Endothelial cell of umbilical vein (primary cell): ENCODE measurements around the gene MRPL12. TPM values are rescaled to one million over a fixed set of nuclear protein-coding genes. Genes with fewer than 3 reads are reported as not detected.

Experiments
- BruUV-seq: library from RNA; stranded (reverse); fragments of 400-500 nt; replicated peaks from 2 replicates; lab custom pipeline; 2021; lab: Mats Ljungman, UMichigan
- CTCF ChIA-PET: fragments of 300-600, 350-600 bp; sonication (Branson Sonifier 250); formaldehyde crosslinking; loops from one replicate; lab custom pipeline; 2021; ENCODE audit warnings: antibody characterized with exemption, inconsistent platforms; lab: Charles Lee
- POLR2A ChIA-PET: fragments of 300-600, 350-600 bp; sonication (Branson Sonifier 250); formaldehyde crosslinking; loops from one replicate; lab custom pipeline; 2021; ENCODE audit warnings: antibody characterized with exemption, inconsistent platforms; lab: Charles Lee
- DNase-seq: peaks from one replicate; pipeline ENCODE4 v3.0.0-alpha.2; 2011; ENCODE audit warnings: low read depth, low spot score
- FAIRE-seq: peaks from 2 replicates; lab custom pipeline; 2011; peaks lifted over from hg19 to GRCh38; lab: Jason Lieb, UNC
- H2AFZ ChIP-seq: 2 replicates; pipeline ENCODE4 v1.6.0; 2012; ENCODE audit warnings: low read depth, low read length, control low read depth, inconsistent platforms
- H3K27ac ChIP-seq: 2 replicates; pipeline ENCODE4 v1.5.1; 2011; ENCODE audit warnings: low read depth, mild to moderate bottlenecking, control low read depth, low read length, moderate library complexity; ENCODE audit not compliant: insufficient read depth
- H3K27me3 ChIP-seq, 2 experiments: 2 replicates each; pipeline versions ENCODE4 v1.6.0 to v1.6.1; 2011; ENCODE audit warnings: low read length in 2 of 2, mixed read lengths in 1 of 2; ENCODE audit not compliant: control insufficient read depth in 2 of 2, insufficient read depth in 2 of 2
- H3K36me3 ChIP-seq, 2 experiments: 2 replicates in 1 of 2; 3 replicates in 1 of 2; pipeline ENCODE4 v1.5.1; 2011; ENCODE audit warnings: low read length in 2 of 2, mild to moderate bottlenecking in 1 of 2, moderate library complexity in 1 of 2; ENCODE audit not compliant: control insufficient read depth in 2 of 2, insufficient read depth in 2 of 2; ENCODE audit errors: extremely low read depth in 1 of 2
- H3K4me1 ChIP-seq: 3 replicates; pipeline ENCODE4 v1.5.1; 2011; ENCODE audit warnings: mild to moderate bottlenecking, low read length; ENCODE audit not compliant: control insufficient read depth, insufficient read depth; ENCODE audit errors: extremely low read depth
- H3K4me2 ChIP-seq: 2 replicates; pipeline ENCODE4 v1.6.1; 2011; ENCODE audit warnings: low read length, control low read depth, mixed read lengths; ENCODE audit not compliant: insufficient read depth
- H3K4me3 ChIP-seq, 3 experiments: fragments of 200-600 bp in 1 of 3; sonication (generic), shearing (Covaris generic) in 1 of 3; replicated peaks in 1 of 3; 2 replicates each; pipeline ENCODE4 v1.5.1; 2011 to 2016; ENCODE audit warnings: control low read depth in 3 of 3, low read length in 3 of 3, mild to moderate bottlenecking in 2 of 3, inconsistent platforms in 1 of 3, low read depth in 1 of 3, moderate library complexity in 1 of 3; ENCODE audit not compliant: insufficient read depth in 1 of 3
- H3K79me2 ChIP-seq: 2 replicates; pipeline ENCODE4 v1.6.0; 2012; ENCODE audit warnings: low read length, inconsistent platforms; ENCODE audit not compliant: control insufficient read depth, insufficient read depth
- H3K9ac ChIP-seq: replicated peaks from 2 replicates; pipeline ENCODE3; 2011; ENCODE audit warnings: low read length, control low read depth; ENCODE audit not compliant: insufficient read depth; ENCODE audit errors: extremely low read depth
- H3K9me1 ChIP-seq: replicated peaks from 3 replicates; pipeline ENCODE4 v1.6.0; 2011; ENCODE audit warnings: mild to moderate bottlenecking, low read length; ENCODE audit not compliant: control insufficient read depth, insufficient read depth; ENCODE audit errors: extremely low read depth
- H3K9me3 ChIP-seq: replicated peaks from 2 replicates; pipeline ENCODE4 v1.5.1; 2012; ENCODE audit warnings: low read length, inconsistent platforms; ENCODE audit not compliant: control insufficient read depth, insufficient read depth
- H4K20me1 ChIP-seq: replicated peaks from 2 replicates; pipeline ENCODE3; 2011; ENCODE audit warnings: mild to moderate bottlenecking, low read length; ENCODE audit not compliant: control insufficient read depth, insufficient read depth; ENCODE audit errors: extremely low read depth
- EZH2 ChIP-seq: IDR thresholded peaks from 2 replicates; pipeline ENCODE4 v1.6.1; 2012; ENCODE audit warnings: borderline replicate concordance, low read depth, mild to moderate bottlenecking, moderate library complexity, low read length, inconsistent platforms; ENCODE audit not compliant: severe bottlenecking
- FOS ChIP-seq: IDR thresholded peaks from 2 replicates; pipeline ENCODE4 v1.6.1; 2011; ENCODE audit warnings: mild to moderate bottlenecking, low read length, moderate library complexity, borderline replicate concordance; ENCODE audit not compliant: insufficient read depth
- GATA2 ChIP-seq: IDR thresholded peaks from 2 replicates; pipeline ENCODE4 v1.7.0; 2011; ENCODE audit warnings: low read depth, mild to moderate bottlenecking, moderate library complexity, mixed read lengths, low read length; ENCODE audit not compliant: insufficient read length, insufficient read depth
- JUN ChIP-seq: IDR thresholded peaks from 2 replicates; pipeline ENCODE4 v1.6.1; 2011; ENCODE audit warnings: borderline replicate concordance, low read depth; ENCODE audit not compliant: insufficient read length, insufficient read depth
- MYC ChIP-seq: IDR thresholded peaks from one replicate; pipeline ENCODE4 v1.6.1; 2011; ENCODE audit warnings: mild to moderate bottlenecking, low read depth, low read length
- POLR2A ChIP-seq: IDR thresholded peaks from 2 replicates; pipeline ENCODE4 v1.6.1; 2012; ENCODE audit warnings: low read depth, mild to moderate bottlenecking, control low read depth, low read length
- POLR2AphosphoS5 ChIP-seq: IDR thresholded peaks from 2 replicates; pipeline ENCODE4 v1.6.1; 2012; ENCODE audit warnings: low read depth, mild to moderate bottlenecking, control low read depth, low read length, moderate library complexity; ENCODE audit not compliant: insufficient read depth
- dilution Hi-C: fragments of 300-500 bp; cut with MboI; formaldehyde crosslinking; loops from one replicate; pipeline ENCODE4 v1.15.0; 2019; ENCODE audit warnings: low sequenced_read_pairs; ENCODE audit not compliant: extremely low pct_ligation_motif_present
- intact Hi-C: fragments of 100-400 bp; cut with micrococcal nuclease; formaldehyde crosslinking; loops from one replicate; pipeline ENCODE4 v1.10.0; 2022
- polyA plus RNA-seq, 4 experiments: library from polyadenylated mRNA; depleted of rRNA in 3 of 4; stranded (reverse) in 3 of 4; unstranded in 1 of 4; fragments of >200 nt; gene quantifications; 2 replicates each; pipeline versions ENCODE4 v1.2.1 to v1.2.3, GENCODE V29; 2011 to 2012; ENCODE audit warnings: missing spikeins in 1 of 4
- total RNA-seq: library from RNA; stranded (reverse); gene quantifications from 2 replicates; pipeline ENCODE4 v1.2.3, GENCODE V29; 2021
- TF ChIP-seq, protein P1 (sequence below): IDR thresholded peaks from 2 replicates; pipeline ENCODE4 v1.6.1; 2011; ENCODE audit not compliant: insufficient read depth, insufficient read length
- TF ChIP-seq, protein P2 (sequence below), 2 donors: IDR thresholded peaks; 1 replicate in 1 of 2; 2 replicates in 1 of 2; pipeline ENCODE4 v1.5.1; 2011; ENCODE audit warnings: low read length in 2 of 2, mild to moderate bottlenecking in 2 of 2, moderate library complexity in 2 of 2, control low read depth in 1 of 2, inconsistent platforms in 1 of 2, low read depth in 1 of 2; ENCODE audit not compliant: insufficient read depth in 1 of 2; ENCODE audit errors: extremely low read depth in 1 of 2

The MRPL12 gene
- total and polyA plus RNA-seq, 2 donors (not counting 3 experiments of a cell fraction or from before 2014, with no cell fraction given), result 91.9 to 99.9 TPM

DNA sequence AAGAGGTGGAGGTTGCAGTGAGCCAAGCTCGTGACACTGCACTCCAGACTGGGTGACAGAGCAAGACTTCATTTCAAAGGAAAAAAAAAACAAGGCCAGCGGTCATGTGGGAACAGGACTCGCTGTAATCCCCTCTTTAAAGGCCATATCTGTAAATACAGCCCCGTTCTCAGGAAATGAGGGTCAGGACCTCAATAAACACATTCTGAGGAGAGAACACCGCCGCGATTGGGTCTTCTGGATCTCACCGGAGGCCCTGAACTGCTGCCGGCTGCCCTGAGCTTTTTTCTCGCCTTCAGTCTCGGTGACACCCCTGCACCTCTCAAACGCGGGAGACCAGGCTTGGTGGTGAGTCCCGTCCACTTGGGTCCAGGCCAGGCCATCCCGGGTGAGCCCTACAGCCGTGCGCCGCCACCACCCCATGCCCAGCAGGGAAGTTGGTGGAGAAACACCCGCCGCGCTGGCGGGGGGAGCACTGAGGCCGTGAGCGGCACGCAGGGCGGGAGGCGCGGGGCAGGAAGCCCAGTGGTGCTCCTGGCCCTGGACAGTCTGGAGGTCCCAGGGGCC lies 37.3 kb downstream of the MRPL12 start:
- no peak overlapping the region for H3K9ac ChIP-seq
- no peak overlapping the region for H3K27ac ChIP-seq
- no peaks in the 10 kb centered on the region for H3K79me2 ChIP-seq
- no peaks in the 10 kb centered on the region for H3K9me3 ChIP-seq
- no peaks in the 10 kb centered on the region for H3K9me1 ChIP-seq
- intact Hi-C loops (no loop called here), dilution Hi-C loops (no loop called here)
- DNase-seq (peak; percentile 58), FAIRE-seq (no peak)
- BruUV-seq, result no TSS peak
- no peaks in the 10 kb centered on the region for H3K27me3 ChIP-seq
- POLR2A ChIA-PET, result no interaction called here
- no peak overlapping the region for H3K4me2 ChIP-seq
- no peak overlapping the region for H2AFZ ChIP-seq
- TF ChIP-seq GATA2 (no peak), POLR2A (no peak), FOS (no peak), POLR2AphosphoS5 (no peak), JUN (no peak), EZH2 (no peak), MYC (no peak)
- TF ChIP-seq, protein P1, sequence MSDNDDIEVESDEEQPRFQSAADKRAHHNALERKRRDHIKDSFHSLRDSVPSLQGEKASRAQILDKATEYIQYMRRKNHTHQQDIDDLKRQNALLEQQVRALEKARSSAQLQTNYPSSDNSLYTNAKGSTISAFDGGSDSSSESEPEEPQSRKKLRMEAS, result no peak
- TF ChIP-seq, protein P2, sequence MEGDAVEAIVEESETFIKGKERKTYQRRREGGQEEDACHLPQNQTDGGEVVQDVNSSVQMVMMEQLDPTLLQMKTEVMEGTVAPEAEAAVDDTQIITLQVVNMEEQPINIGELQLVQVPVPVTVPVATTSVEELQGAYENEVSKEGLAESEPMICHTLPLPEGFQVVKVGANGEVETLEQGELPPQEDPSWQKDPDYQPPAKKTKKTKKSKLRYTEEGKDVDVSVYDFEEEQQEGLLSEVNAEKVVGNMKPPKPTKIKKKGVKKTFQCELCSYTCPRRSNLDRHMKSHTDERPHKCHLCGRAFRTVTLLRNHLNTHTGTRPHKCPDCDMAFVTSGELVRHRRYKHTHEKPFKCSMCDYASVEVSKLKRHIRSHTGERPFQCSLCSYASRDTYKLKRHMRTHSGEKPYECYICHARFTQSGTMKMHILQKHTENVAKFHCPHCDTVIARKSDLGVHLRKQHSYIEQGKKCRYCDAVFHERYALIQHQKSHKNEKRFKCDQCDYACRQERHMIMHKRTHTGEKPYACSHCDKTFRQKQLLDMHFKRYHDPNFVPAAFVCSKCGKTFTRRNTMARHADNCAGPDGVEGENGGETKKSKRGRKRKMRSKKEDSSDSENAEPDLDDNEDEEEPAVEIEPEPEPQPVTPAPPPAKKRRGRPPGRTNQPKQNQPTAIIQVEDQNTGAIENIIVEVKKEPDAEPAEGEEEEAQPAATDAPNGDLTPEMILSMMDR (IDR thresholded peaks at IDR 0.05; ENCODE audit: extremely low read depth in 1 of 2, insufficient read depth in 1 of 2, low read depth in 1 of 2, low read length in 2 of 2), result no peak
- H4K20me1 ChIP-seq, result no peaks in the 10 kb centered on the region
- CTCF ChIA-PET, result interaction anchor here (1.0 kb wide), 1 partner anchor 10 kb away, joined by 4 read pairs; no protein-coding TSS in a partner anchor
- no peak overlapping the region for H3K4me3 ChIP-seq
- H3K4me1 ChIP-seq, result peaks cover 4% of the 10 kb centered on the region
- no peaks in the 10 kb centered on the region for H3K36me3 ChIP-seq
